Lung (tissue), 12 donors: ENCODE results near the gene GDF7. TPM values are rescaled to one million over a fixed set of nuclear protein-coding genes. Genes with fewer than 3 reads are reported as not detected.

ENCODE experiments used
- ATAC-seq: fragments of 200-7000 bp; cut with Tn5 transposase; one replicate; pipeline ENCODE4 v1.9.1; 2020; ENCODE audit warnings: moderate number of reproducible peaks; ENCODE audit not compliant: insufficient read depth, low FRiP score
- DNase-seq, 3 donors: peaks; one replicate each; pipeline ENCODE4 v3.0.0-alpha.2; 2013 to 2017
- H3K27ac ChIP-seq, 2 donors: one replicate each; pipeline ENCODE4 v1.5.1; 2013; ENCODE audit warnings: mild to moderate bottlenecking in 2 of 2, moderate library complexity in 2 of 2, control low read depth in 1 of 2, inconsistent platforms in 1 of 2, low read depth in 1 of 2, low read length in 1 of 2
- H3K27me3 ChIP-seq, 3 donors: one replicate each; pipeline ENCODE4 v1.5.1; 2013; ENCODE audit warnings: low read length in 2 of 3; ENCODE audit not compliant: control insufficient read depth in 3 of 3, insufficient read depth in 3 of 3
- H3K36me3 ChIP-seq, 4 donors: one replicate each; pipeline ENCODE4 v1.5.1; 2013; ENCODE audit warnings: low read length in 4 of 4, mild to moderate bottlenecking in 1 of 4, moderate library complexity in 1 of 4; ENCODE audit not compliant: control insufficient read depth in 4 of 4, insufficient read depth in 4 of 4
- H3K4me1 ChIP-seq, 5 donors: one replicate each; pipeline ENCODE4 v1.5.1; 2013; ENCODE audit warnings: low read length in 5 of 5, mild to moderate bottlenecking in 2 of 5, moderate library complexity in 1 of 5; ENCODE audit not compliant: control insufficient read depth in 5 of 5, insufficient read depth in 5 of 5
- H3K4me3 ChIP-seq: one replicate; pipeline ENCODE4 v1.5.1; 2013; ENCODE audit warnings: mild to moderate bottlenecking, control low read depth, moderate library complexity
- H3K9ac ChIP-seq, 2 donors: one replicate each; pipeline ENCODE4 v1.5.1; 2013; ENCODE audit warnings: low read length in 2 of 2, control low read depth in 1 of 2; ENCODE audit not compliant: insufficient read depth in 1 of 2
- H3K9me3 ChIP-seq, 4 donors: one replicate each; pipeline ENCODE4 v1.5.1; 2013; ENCODE audit warnings: low read length in 3 of 4, mild to moderate bottlenecking in 1 of 4, moderate library complexity in 1 of 4; ENCODE audit not compliant: control insufficient read depth in 4 of 4, insufficient read depth in 3 of 4
- CTCF ChIP-seq: IDR thresholded peaks from 2 replicates; pipeline ENCODE4 v1.5.1; 2012; ENCODE audit warnings: mild to moderate bottlenecking; ENCODE audit errors: control extremely low read depth, extremely low read depth
- WGBS, 2 donors: extraction: QIAGEN DNeasy Blood & Tissue Kit; methylation state at CpG; one replicate each; pipeline ENCODE4 v1.1.7; 2013; 5-methylcytosine and 5-hydroxymethylcytosine counted together
- polyA plus RNA-seq, 2 donors: library from polyadenylated mRNA; stranded (reverse); fragments of 200-250 nt; gene quantifications; one replicate each; pipeline ENCODE4 v1.2.1, GENCODE V29; 2013
- total RNA-seq, 2 donors: library from RNA; depleted of rRNA in 1 of 2; stranded (reverse); fragments of >200 nt in 1 of 2; gene quantifications; one replicate each; pipeline ENCODE4 v1.2.1, GENCODE V29; 2014 to 2021
- donor health status: control.
- donor health status: control.
- donor health status: Bipolar disorder and iron deficiency.
- donor health status: healthy.
- donor health status: DM: yes; HTN: yes; CAD: no.

GDF7 gene
- total and polyA plus RNA-seq, 4 donors: 0.10 to 0.54 (median 0.31) TPM

GRCh38 chr2:20670315-20671035, 3.5 kb downstream of the GDF7 start:
- H3K4me3 ChIP-seq: no peak overlapping the region
- no peak overlapping the region for H3K27ac ChIP-seq
- no peaks in the 10 kb centered on the region for H3K36me3 ChIP-seq
- 33 to 40% methylated on average over 75 to 83 of the region's 83 CpGs for WGBS, 2 donors
- no peak for ATAC-seq
- peaks cover 0 to 19% (median 3%) of the 10 kb centered on the region in 5 donors for H3K4me1 ChIP-seq
- H3K9me3 ChIP-seq: peaks cover 0 to 2% (median 0%) of the 10 kb centered on the region in 4 donors
- no peak for TF ChIP-seq CTCF
- no peak overlapping the region for H3K9ac ChIP-seq
- H3K27me3 ChIP-seq: peaks cover 0 to 83% (median 76%) of the 10 kb centered on the region in 3 donors
- DNase-seq: peak; percentile 58 to 64 (median 61)

- no peak for ATAC-seq
- H3K36me3 ChIP-seq: no peaks in the 10 kb centered on the region
- H3K9me3 ChIP-seq: peaks cover 0 to 2% (median 0%) of the 10 kb centered on the region in 4 donors
- no peak overlapping the region for H3K4me3 ChIP-seq
- no peak for DNase-seq
- H3K27me3 ChIP-seq: peaks cover 0 to 77% (median 71%) of the 10 kb centered on the region in 3 donors
- no peak for TF ChIP-seq CTCF
- peaks cover 0 to 15% (median 3%) of the 10 kb centered on the region in 5 donors for H3K4me1 ChIP-seq
- WGBS, 2 donors: 34 to 40% methylated on average over 59 to 60 of the region's 60 CpGs
- no peak overlapping the region for H3K27ac ChIP-seq
- no peak overlapping the region for H3K9ac ChIP-seq
Observed at GRCh38 chr2:20671036-20671735, 4.2 kb downstream of the GDF7 start.

GRCh38 chr2:20671736-20672080, 4.8 kb downstream of the GDF7 start:
- Histone ChIP-seq H3K4me1 (peaks cover 0 to 15% (median 1%) of the 10 kb centered on the region in 5 donors), H3K9me3 (peaks cover 0 to 2% (median 0%) of the 10 kb centered on the region in 4 donors), H3K27me3 (peaks cover 0 to 72% (median 68%) of the 10 kb centered on the region in 3 donors), H3K27ac (no peak overlapping the region), H3K4me3 (no peak overlapping the region), H3K36me3 (no peaks in the 10 kb centered on the region), H3K9ac (no peak overlapping the region)
- WGBS, 2 donors: 25 to 31% methylated on average over 13 of the region's 13 CpGs
- ATAC-seq (no peak), DNase-seq (no peak)
- no peak for TF ChIP-seq CTCF
